Measurements from ENCODE around the gene TRIM75. TPM values are rescaled to one million over a fixed set of nuclear protein-coding genes. Genes with fewer than 3 reads are reported as not detected.
A peak's percentile ranks its signal among the peaks of the same experiment; 100 is the strongest.
"Not testable (repeated sequence)": the region's sequence is repeated elsewhere in the genome, so short reads cannot be mapped to it uniquely, and the experiment has no call there.

TRIM75 gene
- total RNA-seq, 1 donor from 2014 or later: not detected

DNA sequence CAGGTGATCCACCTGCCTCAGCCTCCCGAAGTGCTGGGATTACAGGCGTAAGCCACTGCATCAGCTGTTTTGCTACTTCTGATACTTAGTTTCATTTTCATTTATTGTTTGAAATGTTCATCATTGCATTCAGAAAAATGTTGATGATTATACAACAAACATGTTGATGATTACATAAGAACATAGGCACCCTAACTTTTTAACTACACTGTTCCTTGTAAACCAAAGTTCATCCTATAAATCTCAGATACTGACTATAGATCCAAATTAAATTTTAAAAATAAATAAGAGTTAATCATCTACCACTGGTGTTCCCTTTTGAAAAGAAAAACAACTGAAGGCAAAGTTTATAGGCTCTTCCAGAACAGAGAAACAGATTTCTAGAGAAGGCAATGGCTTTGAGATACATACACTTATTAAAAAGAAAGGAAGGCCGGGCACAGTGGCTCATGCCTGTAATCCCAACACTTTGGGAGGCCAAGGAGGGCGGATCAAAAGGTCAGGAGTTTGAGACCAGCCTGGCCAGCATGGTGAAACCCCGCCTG, 23.4 kb downstream of the TRIM75 start:
- DNase-seq (ENCODE audit: low read depth): no peak

DNA sequence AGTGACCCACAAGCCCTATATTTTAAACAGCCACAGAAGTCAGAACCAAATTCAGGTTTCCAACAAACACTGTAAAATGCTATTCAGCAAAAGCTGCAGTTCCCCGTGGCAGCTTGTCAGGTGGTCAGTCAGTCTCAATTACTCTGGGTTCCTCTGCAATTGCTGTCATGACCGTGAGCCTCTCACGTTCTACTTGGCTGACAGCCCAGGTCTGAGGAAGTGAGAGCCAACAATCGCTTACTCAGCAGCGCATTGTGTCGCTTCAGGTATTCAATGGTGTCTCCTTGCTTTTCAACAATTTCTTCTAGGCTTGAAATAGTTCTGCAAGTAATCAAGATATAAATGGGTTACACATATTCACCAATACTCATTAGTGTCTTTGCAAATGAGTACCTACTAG, 25.8 kb downstream of the TRIM75 start:
- DNase-seq (ENCODE audit: low read depth): peak; percentile 43

DNA sequence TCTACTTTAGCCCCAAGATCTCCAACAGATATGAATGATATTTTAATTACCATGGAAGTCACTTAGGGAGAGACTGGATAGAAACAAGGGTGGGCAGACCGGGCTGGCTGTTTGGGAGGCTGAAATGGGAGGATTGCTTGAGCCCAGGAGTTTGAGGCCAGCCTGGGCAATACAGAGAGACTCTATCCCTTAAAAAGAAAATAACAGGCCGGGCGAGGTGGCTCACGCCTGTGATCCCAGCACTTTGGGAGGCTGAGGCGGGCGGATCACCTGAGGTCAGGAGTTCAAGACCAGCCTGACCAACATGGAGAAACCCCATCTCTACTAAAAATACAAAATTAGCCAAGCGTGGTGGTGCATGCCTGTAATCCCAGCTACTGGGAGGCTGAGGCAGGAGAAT, 31.1 kb downstream of the TRIM75 start:
- DNase-seq (ENCODE audit: low read depth): not testable (repeated sequence)

DNA sequence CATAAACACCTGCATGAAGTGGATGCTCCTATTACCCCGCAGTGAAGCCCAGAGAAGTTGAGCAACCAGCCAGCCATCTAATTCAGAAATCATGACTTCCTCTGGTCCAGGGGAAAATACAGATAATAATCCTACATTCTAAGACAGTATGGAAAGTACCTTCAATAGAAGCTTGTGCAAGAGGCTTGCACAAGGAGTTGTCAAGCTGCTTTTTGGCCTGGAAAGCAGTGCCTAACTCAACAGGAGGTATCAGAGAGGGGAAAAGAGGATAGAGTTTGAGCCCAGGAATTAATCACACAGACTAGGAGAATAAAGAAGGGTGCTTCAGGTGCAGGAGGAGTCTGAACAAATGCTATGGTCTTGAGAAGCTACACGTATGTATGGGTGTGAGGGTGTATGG, 32.3 kb downstream of the TRIM75 start:
- DNase-seq (ENCODE audit: low read depth): no peak

DNA sequence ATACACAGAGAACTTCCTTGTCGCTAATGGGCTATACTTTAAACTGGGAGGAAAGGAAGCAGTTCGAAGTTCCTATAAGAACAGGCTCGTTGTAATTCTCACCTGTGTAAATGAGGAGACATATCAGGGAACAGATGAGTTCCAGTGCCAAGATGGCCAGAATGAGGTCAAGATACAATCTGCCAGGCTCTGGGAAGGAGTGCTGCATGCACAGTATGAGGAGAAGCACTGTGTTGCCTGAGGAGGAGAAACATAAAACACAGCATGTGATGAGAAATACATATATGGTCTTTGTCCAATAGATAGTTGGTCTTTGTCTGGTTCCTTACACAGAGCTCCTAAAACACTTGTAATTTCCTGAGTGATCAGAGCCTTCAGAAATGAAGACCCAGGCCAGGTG, 34.7 kb downstream of the TRIM75 start:
- DNase-seq (ENCODE audit: low read depth): no peak

DNA sequence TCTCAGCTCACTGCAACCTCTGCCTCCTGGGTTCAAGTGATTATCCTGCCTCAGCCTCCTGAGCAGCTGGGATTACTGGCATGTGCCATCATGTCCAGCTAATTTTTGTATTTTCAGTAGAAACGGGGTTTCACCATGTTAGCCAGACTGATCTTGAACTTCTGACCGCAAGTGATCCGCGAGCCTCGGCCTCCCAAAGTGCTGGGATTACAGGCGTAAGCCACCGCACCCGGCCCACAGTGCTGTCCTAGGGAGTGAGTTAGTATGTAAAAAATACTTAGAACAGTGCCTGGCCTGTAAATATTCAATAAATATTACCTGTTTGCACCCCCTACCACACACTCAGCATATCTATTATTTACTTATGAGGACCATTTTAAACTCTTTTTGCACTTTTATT, 38.5 kb downstream of the TRIM75 start:
- DNase-seq (ENCODE audit: low read depth): not testable (repeated sequence)

DNA sequence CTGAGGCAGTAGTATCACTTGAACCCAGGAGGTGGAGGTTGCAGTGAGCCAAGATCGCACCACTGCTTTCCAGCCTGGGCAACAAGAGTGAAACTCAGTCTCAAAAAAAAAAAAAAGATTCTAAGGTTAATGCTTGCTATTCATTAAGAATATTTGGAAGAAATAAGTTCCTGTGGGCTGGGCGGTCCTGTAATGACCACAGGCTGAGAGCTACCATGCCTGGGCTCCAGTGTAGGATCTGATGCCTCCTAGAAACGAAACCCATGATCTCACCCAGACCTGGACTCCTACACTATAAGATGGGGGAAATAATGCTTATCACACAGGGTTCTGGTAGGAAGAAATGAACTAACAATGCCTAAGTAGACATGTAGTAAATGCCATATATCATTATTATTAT, 41.2 kb downstream of the TRIM75 start:
- no peak for DNase-seq (ENCODE audit: low read depth)

DNA sequence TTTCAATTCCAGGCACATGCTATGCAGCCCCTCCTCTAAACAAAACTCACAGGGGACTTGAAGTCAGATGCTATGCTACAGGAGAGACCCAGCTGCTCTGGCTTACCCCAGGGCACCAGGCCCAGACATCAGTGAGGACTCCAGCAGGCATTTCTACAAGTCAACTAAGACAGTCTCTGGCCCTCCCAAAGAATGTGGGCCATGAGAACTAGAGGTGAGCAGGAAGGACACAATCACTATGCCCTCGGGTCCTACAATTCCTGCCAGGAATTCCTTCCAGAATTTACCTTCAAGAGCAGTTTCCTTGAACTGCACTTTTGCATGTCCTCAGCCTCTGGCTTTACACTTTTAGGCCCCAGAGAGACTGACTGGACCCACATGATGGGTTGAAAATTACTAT, 41.6 kb downstream of the TRIM75 start:
- peak; percentile 24 for DNase-seq (ENCODE audit: low read depth)

DNA sequence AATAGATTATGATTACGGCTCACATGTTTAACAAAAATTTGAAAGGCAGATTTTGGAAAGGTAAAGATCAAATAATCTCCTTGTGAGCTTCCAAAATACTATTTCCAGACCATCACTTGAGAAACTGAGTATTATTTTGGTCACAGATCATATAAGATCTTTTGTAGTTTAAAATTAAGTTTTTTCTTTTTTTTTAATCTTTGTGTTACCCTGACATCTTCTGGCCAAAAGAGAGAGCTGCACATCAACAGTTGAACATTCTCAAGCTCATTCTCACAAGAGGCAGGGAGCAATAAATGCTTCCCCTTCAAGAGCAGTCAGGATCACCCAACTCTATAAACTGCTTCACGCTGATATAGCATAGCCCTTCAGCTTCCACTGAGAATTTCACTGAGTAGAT, 43.1 kb downstream of the TRIM75 start:
- peak; percentile 31 for DNase-seq (ENCODE audit: low read depth)

DNA sequence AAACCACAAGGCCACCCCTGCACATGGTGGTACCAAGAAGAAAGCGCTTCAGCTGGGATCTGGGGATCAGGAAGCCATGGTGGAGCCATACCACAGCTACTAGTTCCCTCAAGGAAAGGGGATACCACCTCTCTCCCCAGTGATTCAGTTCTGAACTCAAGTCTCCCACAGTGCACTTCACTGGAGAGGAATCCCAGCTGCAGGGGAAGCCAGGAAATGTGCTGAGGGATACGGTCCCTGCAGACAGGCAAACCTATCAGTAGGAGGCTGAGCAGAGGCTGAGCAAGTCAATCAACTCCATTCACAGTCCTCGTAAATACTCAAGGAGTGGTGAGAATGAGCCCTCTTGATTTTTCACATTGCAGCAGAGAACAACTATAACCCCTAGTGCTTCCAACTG, 48.0 kb downstream of the TRIM75 start:
- DNase-seq (ENCODE audit: low read depth): no peak

DNA sequence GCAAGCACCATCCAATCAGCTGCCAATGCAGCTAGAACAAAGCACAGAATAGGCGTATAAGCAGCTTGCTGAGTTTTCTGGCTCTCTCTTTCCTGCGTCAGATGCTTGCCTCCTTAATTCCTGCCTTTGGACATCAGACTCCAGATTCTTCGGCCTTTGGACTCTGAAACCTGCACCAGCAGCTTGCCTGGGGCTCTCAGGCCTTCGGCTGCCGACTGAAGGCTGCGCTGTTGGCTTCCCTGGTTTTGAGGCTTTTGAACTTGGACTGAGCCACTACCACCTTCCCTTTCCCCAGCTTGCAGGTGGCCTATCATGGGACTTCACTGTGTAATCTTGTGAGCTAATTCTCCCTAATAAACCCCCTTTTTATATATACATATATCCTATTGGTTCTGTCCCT, 52.9 kb downstream of the TRIM75 start:
- no peak for DNase-seq (ENCODE audit: low read depth)

Other genes with a start within 250 kb of the TRIM75 start
- gene APELA, start 176.7 kb upstream of the TRIM75 start, total RNA-seq: not detected in 2 replicates
- not detected in 2 replicates for gene TRIM61, start 76.2 kb upstream of the TRIM75 start, total RNA-seq
- gene TRIM60, start 21.9 kb upstream of the TRIM75 start, total RNA-seq: not detected in 2 replicates
- 20.8 and 21.1 TPM in 2 replicates for gene TMEM192, start 59.0 kb downstream of the TRIM75 start, total RNA-seq
- 31.4 and 33.2 TPM in 2 replicates for gene KLHL2, start 153.7 kb downstream of the TRIM75 start, total RNA-seq

Data from myocyte (in vitro differentiated cells).